Body of pancreas (tissue), 4 donors: ENCODE data around the gene AGAP3. TPM values are rescaled to one million over a fixed set of nuclear protein-coding genes. Genes with fewer than 3 reads are reported as not detected.

ENCODE experiments used
- ATAC-seq: fragments of 150-250 bp; one replicate; pipeline ENCODE4 v1.9.1; 2016
- DNase-seq, 4 donors: peaks; one replicate each; pipeline ENCODE4 v3.0.0-alpha.2; 2019
- H3K27ac ChIP-seq, 4 donors: fragments of 200-600 bp; sonication (generic); 1 replicate in 3 of 4; 2 replicates in 1 of 4; pipeline versions ENCODE4 v1.5.1 to v1.6.1; 2016 to 2019; ENCODE audit warnings: mild to moderate bottlenecking in 1 of 4, mixed read lengths in 1 of 4, moderate library complexity in 1 of 4
- H3K27me3 ChIP-seq, 2 donors: fragments of 200-600 bp; sonication (generic); one replicate each; pipeline ENCODE4 v1.6.0; 2016; ENCODE audit warnings: mild to moderate bottlenecking in 1 of 2
- H3K36me3 ChIP-seq, 2 donors: fragments of 200-600 bp; sonication (generic); replicated peaks in 1 of 2; 2 replicates each; pipeline ENCODE4 v1.5.1; 2016; ENCODE audit warnings: low read depth in 2 of 2; ENCODE audit not compliant: insufficient read depth in 1 of 2
- H3K4me1 ChIP-seq: fragments of 200-600 bp; sonication (generic); one replicate; pipeline ENCODE4 v1.6.0; 2016
- H3K4me3 ChIP-seq, 2 donors: fragments of 200-600 bp; sonication (generic); 1 replicate in 1 of 2; 2 replicates in 1 of 2; pipeline ENCODE4 v1.5.1; 2016 to 2019
- H3K9me3 ChIP-seq, 3 donors: fragments of 200-600 bp; sonication (generic); 1 replicate in 2 of 3; 2 replicates in 1 of 3; pipeline ENCODE4 v1.5.1; 2016
- CTCF ChIP-seq, 7 experiments: fragments of 450-650 bp in 4 of 7; fragments of 200-600 bp in 3 of 7; sonication (generic) in 3 of 7; IDR thresholded peaks; one replicate each; pipeline ENCODE4 v1.5.1; 2016 to 2019; ENCODE audit warnings: antibody characterized with exemption in 7 of 7
- POLR2A ChIP-seq, 3 donors: fragments of 450-650 bp; IDR thresholded peaks; one replicate each; pipeline ENCODE4 v1.6.1; 2016; ENCODE audit warnings: antibody characterized with exemption in 3 of 3, mild to moderate bottlenecking in 2 of 3
- WGBS, 2 donors: methylation state at CpG; one replicate each; pipeline ENCODE4 v1.1.5; 2017; 5-methylcytosine and 5-hydroxymethylcytosine counted together
- intact Hi-C: fragments of 100-400 bp; cut with DNase I; formaldehyde crosslinking; loops from one replicate; pipeline ENCODE4 v1.15.1; 2023
- total RNA-seq, 2 donors: library from RNA; depleted of rRNA; stranded (reverse); fragments of >200 nt; gene quantifications; one replicate each; pipeline ENCODE4 v1.1.0, GENCODE V29; 2016

AGAP3 gene
- total RNA-seq, 2 donors from 2014 or later, result 45.4 to 104 TPM

GRCh38 chr7:151128144-151128543 is 41.9 kb downstream of the AGAP3 start:
- H3K27ac ChIP-seq, result no peak overlapping the region
- peaks cover 0 to 16% of the 10 kb centered on the region in 2 donors for H3K36me3 ChIP-seq
- DNase-seq (no peak), ATAC-seq (no peak)
- H3K9me3 ChIP-seq, result no peaks in the 10 kb centered on the region
- WGBS, 2 donors, result 81 to 96% methylated on average over 14 of the region's 14 CpGs
- no peak overlapping the region for H3K4me3 ChIP-seq
- H3K4me1 ChIP-seq, result peaks cover 6% of the 10 kb centered on the region
- TF ChIP-seq CTCF (IDR thresholded peaks at IDR 0.05) (no peak), POLR2A (IDR thresholded peaks at IDR 0.05) (no peak)
- intact Hi-C loops, result loop anchor here (10.0 kb wide), 1 partner anchor 177 kb away; no protein-coding TSS in a partner anchor
- H3K27me3 ChIP-seq, result no peaks in the 10 kb centered on the region

- H3K27ac ChIP-seq, result no peak overlapping the region
- 83 to 94% methylated on average over 7 to 8 of the region's 8 CpGs for WGBS, 2 donors
- peaks cover 6% of the 10 kb centered on the region for H3K4me1 ChIP-seq
- H3K9me3 ChIP-seq, result no peaks in the 10 kb centered on the region
- H3K36me3 ChIP-seq, result peaks cover 0 to 17% of the 10 kb centered on the region in 2 donors
- H3K27me3 ChIP-seq, result no peaks in the 10 kb centered on the region
- intact Hi-C loops, result loop anchor here (10.0 kb wide), 1 partner anchor 176 kb away; no protein-coding TSS in a partner anchor
- ATAC-seq (no peak), DNase-seq (no peak)
- H3K4me3 ChIP-seq, result no peak overlapping the region
- no peak for TF ChIP-seq POLR2A (IDR thresholded peaks at IDR 0.05)
- TF ChIP-seq CTCF (IDR thresholded peaks at IDR 0.05), result no peak
Observed at GRCh38 chr7:151128716-151129115, 42.4 kb downstream of the AGAP3 start.

GRCh38 chr7:151129117-151129959 is 43.1 kb downstream of the AGAP3 start:
- no peak for DNase-seq
- H3K27me3 ChIP-seq, result no peaks in the 10 kb centered on the region

GRCh38 chr7:151129960-151130591 is 43.8 kb downstream of the AGAP3 start:
- H3K27ac ChIP-seq, result no peak overlapping the region
- intact Hi-C loops, result loop anchor here (10.0 kb wide), 1 partner anchor 175 kb away; no protein-coding TSS in a partner anchor
- DNase-seq (no peak), ATAC-seq (no peak)
- no peaks in the 10 kb centered on the region for H3K27me3 ChIP-seq
- no peak overlapping the region for H3K4me3 ChIP-seq
- H3K9me3 ChIP-seq, result no peaks in the 10 kb centered on the region
- H3K36me3 ChIP-seq, result peaks cover 0 to 22% of the 10 kb centered on the region in 2 donors
- no peaks in the 10 kb centered on the region for H3K4me1 ChIP-seq
- 94 to 98% methylated on average over 9 of the region's 9 CpGs for WGBS, 2 donors
- no peak for TF ChIP-seq CTCF (IDR thresholded peaks at IDR 0.05)
- TF ChIP-seq POLR2A (IDR thresholded peaks at IDR 0.05), result no peak

More at GRCh38 chr7:151129117-151129959, 43.1 kb downstream of the AGAP3 start:
- Histone ChIP-seq H3K27ac (no peak overlapping the region), H3K4me1 (peaks cover under 1% of the 10 kb centered on the region), H3K4me3 (no peak overlapping the region), H3K36me3 (peaks cover 0 to 17% of the 10 kb centered on the region in 2 donors), H3K9me3 (no peaks in the 10 kb centered on the region)
- intact Hi-C loops, result loop anchor here (10.0 kb wide), 1 partner anchor 175 kb away; no protein-coding TSS in a partner anchor
- TF ChIP-seq CTCF (IDR thresholded peaks at IDR 0.05), result no peak
- TF ChIP-seq POLR2A (IDR thresholded peaks at IDR 0.05), result no peak
- no peak for ATAC-seq
- 84 to 88% methylated on average over 10 to 26 of the region's 28 CpGs for WGBS, 2 donors
